Measurements from ENCODE around the gene SCP2D1. TPM values are rescaled to one million over a fixed set of nuclear protein-coding genes. Genes with fewer than 3 reads are reported as not detected.

The SCP2D1 gene
- total and polyA plus RNA-seq, 8 donors, result not detected

DNA sequence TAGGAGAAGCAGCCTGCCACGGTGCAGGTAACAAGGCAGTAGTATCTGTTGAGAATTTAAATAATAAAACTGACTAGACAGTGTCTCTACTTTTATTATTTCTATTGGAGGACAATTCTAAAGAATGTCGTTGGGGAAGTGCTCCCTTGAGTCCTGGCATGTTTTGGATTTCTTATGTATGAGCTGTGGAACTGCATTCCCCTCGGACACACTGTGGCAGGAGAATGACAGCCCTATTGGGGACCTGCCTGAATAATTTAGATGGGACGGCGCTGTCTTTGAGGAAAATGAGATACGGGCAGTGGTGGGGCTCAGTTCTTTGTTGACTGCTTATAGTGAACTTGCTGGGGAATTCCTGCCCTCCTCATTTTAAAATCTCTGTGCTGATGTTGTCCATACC, 2.4 kb upstream of the SCP2D1 start:
- intact Hi-C loops (cut with DNase I), result no loop called here

DNA sequence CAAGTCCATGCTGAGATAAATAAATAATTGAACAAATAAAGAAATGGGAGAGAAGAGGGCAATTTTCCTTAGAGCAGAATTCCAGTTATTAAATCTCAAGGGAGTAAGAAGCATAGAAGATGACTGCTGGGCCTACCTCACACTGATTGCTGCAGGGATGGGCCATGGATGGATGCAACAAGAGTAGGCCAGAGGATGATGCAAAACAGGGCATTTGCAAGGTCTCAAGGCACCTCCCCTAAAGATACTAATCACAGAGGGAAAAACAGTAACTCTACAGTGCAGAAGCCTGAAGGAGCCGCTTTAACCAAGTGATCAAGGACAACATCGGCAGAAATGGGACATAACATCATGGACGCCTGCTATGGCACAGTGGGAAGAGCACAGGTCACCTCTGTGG, 1.7 kb upstream of the SCP2D1 start:
- WGBS, 2 donors, result 83 to 88% methylated on average over 3 of the region's 3 CpGs
- no peaks in the 10 kb centered on the region for H3K9me3 ChIP-seq
- TF ChIP-seq, protein P1, sequence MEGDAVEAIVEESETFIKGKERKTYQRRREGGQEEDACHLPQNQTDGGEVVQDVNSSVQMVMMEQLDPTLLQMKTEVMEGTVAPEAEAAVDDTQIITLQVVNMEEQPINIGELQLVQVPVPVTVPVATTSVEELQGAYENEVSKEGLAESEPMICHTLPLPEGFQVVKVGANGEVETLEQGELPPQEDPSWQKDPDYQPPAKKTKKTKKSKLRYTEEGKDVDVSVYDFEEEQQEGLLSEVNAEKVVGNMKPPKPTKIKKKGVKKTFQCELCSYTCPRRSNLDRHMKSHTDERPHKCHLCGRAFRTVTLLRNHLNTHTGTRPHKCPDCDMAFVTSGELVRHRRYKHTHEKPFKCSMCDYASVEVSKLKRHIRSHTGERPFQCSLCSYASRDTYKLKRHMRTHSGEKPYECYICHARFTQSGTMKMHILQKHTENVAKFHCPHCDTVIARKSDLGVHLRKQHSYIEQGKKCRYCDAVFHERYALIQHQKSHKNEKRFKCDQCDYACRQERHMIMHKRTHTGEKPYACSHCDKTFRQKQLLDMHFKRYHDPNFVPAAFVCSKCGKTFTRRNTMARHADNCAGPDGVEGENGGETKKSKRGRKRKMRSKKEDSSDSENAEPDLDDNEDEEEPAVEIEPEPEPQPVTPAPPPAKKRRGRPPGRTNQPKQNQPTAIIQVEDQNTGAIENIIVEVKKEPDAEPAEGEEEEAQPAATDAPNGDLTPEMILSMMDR (IDR thresholded peaks at IDR 0.05), result no peak
- no peak overlapping the region for H3K4me3 ChIP-seq
- no peaks in the 10 kb centered on the region for H3K27me3 ChIP-seq
- H3K36me3 ChIP-seq, result no peaks in the 10 kb centered on the region
- H3K27ac ChIP-seq, result no peak overlapping the region
- no peak for DNase-seq
- intact Hi-C loops (cut with DNase I), result no loop called here
- no peak for FAIRE-seq
- H3K4me1 ChIP-seq, result no peaks in the 10 kb centered on the region
- no peak for ATAC-seq

More for the DNA sequence above, 2.4 kb upstream of the SCP2D1 start:
- DNase-seq (no peak), FAIRE-seq (no peak), ATAC-seq (no peak)
- Histone ChIP-seq H3K27ac (no peak overlapping the region), H3K9me3 (no peaks in the 10 kb centered on the region), H3K4me1 (no peaks in the 10 kb centered on the region), H3K36me3 (no peaks in the 10 kb centered on the region), H3K4me3 (no peak overlapping the region), H3K27me3 (no peaks in the 10 kb centered on the region)
- 74 to 75% methylated on average over 6 of the region's 6 CpGs for WGBS, 2 donors
- TF ChIP-seq, protein P1 (IDR thresholded peaks at IDR 0.05), result no peak

DNA sequence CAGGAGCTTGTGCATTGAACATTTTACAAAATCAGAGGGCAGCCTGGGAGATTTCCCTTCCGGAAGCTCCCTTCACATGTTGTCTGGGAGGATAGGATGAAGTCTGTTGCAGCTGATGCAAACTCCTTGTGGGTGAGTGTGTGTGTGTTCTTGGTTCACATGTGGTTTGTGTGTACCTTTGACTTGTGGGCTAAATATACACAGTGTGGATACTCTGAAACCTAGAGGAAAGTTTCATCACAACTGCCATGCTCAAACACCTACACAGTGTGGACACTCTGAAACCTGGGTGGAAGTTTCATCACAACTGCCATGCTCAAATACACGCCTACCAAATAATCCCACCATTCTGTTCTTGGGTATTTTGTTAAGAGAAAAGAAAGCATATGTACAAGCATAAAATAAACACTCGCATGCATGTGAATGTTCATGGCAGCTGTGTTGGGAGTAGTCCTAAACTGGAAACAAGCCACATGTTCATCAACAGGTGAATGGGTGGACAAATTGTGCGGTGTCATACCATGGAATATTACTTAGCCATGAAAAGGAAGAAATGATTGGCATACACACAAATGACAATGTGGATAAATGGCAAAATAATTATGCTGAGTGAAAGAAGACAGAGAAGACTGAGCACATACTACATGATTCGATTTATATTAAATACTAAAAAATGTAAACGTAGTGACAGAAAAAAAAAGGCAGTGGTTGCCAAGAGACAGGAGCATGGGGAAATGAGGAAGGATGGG, 1.8 kb downstream of the SCP2D1 start:
- Histone ChIP-seq H3K4me3 (no peak overlapping the region), H3K36me3 (no peaks in the 10 kb centered on the region), H3K27me3 (no peaks in the 10 kb centered on the region), H3K4me1 (no peaks in the 10 kb centered on the region), H3K27ac (no peak overlapping the region), H3K9me3 (no peaks in the 10 kb centered on the region)
- ATAC-seq, result no peak
- TF ChIP-seq, protein P1 (IDR thresholded peaks at IDR 0.05), result no peak
- 83 to 87% methylated on average over 6 of the region's 6 CpGs for WGBS, 2 donors
- FAIRE-seq, result no peak
- intact Hi-C loops (cut with DNase I), result no loop called here
- no peak for DNase-seq

DNA sequence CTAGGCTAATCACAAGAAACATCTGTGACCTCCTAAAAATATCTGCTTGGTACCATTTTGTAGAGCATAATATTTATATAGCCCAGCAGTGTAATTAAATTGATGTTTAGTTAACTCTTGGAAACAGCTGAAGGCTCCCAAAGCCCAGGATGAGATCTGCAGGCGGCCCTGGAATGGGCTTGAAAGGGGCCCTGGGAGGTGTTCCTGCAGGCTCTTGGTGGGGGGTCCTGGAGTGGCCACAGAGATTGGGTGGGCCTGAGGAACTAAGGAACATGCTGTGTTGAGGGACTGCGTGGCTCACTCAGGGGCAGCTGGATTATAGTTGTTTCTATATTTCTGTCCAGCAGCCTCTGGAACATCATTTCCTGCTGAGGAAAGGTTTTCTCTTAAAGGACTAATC, 9.2 kb downstream of the SCP2D1 start:
- Histone ChIP-seq H3K4me3 (no peak overlapping the region), H3K9me3 (no peaks in the 10 kb centered on the region), H3K27ac (no peak overlapping the region), H3K4me1 (no peaks in the 10 kb centered on the region), H3K36me3 (no peaks in the 10 kb centered on the region), H3K27me3 (no peaks in the 10 kb centered on the region)
- no peak for ATAC-seq
- WGBS, 2 donors, result 88 to 92% methylated on average over 2 of the region's 2 CpGs
- intact Hi-C loops (cut with DNase I), result no loop called here
- TF ChIP-seq, protein P1 (IDR thresholded peaks at IDR 0.05), result no peak
- no peak for DNase-seq
- no peak for FAIRE-seq

DNA sequence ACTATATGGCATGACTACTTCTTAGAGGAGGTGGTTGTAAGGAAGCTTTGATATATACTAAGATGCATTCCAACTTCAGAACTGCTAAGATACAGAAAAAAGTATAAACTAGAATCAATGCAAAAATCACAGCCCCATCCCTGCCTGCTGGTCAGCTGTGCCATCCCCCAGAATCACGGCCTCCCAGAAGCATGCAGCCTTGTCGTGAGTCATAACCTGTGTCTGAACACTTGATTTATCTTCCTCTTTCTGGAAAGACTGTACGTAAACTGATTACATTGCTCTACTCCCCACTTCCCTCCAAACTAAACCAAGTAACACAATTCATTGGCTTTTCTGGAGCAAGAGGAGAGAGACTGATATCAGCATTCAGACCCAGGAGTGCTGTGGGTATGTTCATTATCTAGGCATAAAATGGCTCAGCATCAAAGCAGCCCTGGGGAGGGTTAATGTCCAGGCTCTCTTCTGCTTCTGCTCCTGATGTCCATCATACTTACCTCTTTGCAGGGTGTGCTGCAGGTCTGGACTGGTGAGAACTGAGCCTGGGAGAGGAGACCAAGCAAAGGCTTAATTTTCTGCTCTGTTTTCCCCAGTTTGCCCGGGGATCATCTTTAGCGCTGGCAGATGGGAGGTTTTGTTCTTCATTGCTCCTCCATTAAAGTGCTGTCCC, 18.4 kb downstream of the SCP2D1 start:
- H3K27me3 ChIP-seq, result no peaks in the 10 kb centered on the region
- H3K4me1 ChIP-seq, result no peaks in the 10 kb centered on the region
- no peak overlapping the region for H3K4me3 ChIP-seq
- FAIRE-seq (no peak), DNase-seq (no peak), ATAC-seq (peak in 1 of 4 donors; percentile 45)
- no peak overlapping the region for H3K27ac ChIP-seq
- intact Hi-C loops (cut with DNase I), result no loop called here
- no peaks in the 10 kb centered on the region for H3K36me3 ChIP-seq
- TF ChIP-seq, protein P1 (IDR thresholded peaks at IDR 0.05), result no peak
- H3K9me3 ChIP-seq, result no peaks in the 10 kb centered on the region
- 80 to 83% methylated on average over 5 of the region's 5 CpGs for WGBS, 2 donors

Measured in pancreas (tissue), 10 donors.